GM20000 (cell line): Measurements from ENCODE around the gene CFP.
"Not testable (repeated sequence)": the region's sequence is repeated elsewhere in the genome, so short reads cannot be mapped to it uniquely, and the experiment has no call there.

Experiments used
- DNase-seq: peaks from one replicate; pipeline ENCODE4 v3.0.0; 2012; ENCODE audit warnings: low spot score
- CTCF ChIP-seq: IDR thresholded peaks from 2 replicates; pipeline ENCODE4 v1.5.1; 2012; ENCODE audit warnings: mild to moderate bottlenecking, control low read depth; ENCODE audit errors: extremely low read depth, missing control alignments

CFP gene

GRCh38 chrX:47611926-47612325, 17.8 kb downstream of the CFP start:
- DNase-seq, result no peak
- no peak for TF ChIP-seq CTCF

GRCh38 chrX:47611489-47611888, 18.2 kb downstream of the CFP start:
- TF ChIP-seq CTCF, result no peak
- no peak for DNase-seq

GRCh38 chrX:47610511-47610910, 19.2 kb downstream of the CFP start:
- no peak for TF ChIP-seq CTCF

GRCh38 chrX:47608130-47608810, 21.5 kb downstream of the CFP start:
- DNase-seq, result no peak
- TF ChIP-seq CTCF, result no peak

More at GRCh38 chrX:47610511-47610910, 19.2 kb downstream of the CFP start:
- no peak for DNase-seq

GRCh38 chrX:47607091-47607490, 22.6 kb downstream of the CFP start:
- no peak for DNase-seq
- no peak for TF ChIP-seq CTCF

- DNase-seq, result no peak
- TF ChIP-seq CTCF, result no peak
These were observed 24.7 kb downstream of the CFP start for GRCh38 chrX:47605024-47605423.

- not testable (repeated sequence) for DNase-seq
These were observed 26.6 kb downstream of the CFP start for GRCh38 chrX:47603125-47603524.

- TF ChIP-seq CTCF, result no peak
- no peak for DNase-seq
These were observed 32.5 kb downstream of the CFP start for GRCh38 chrX:47597222-47597621.
